H1 (cell line): ENCODE results near the gene SLCO4A1. TPM values are rescaled to one million over a fixed set of nuclear protein-coding genes. Genes with fewer than 3 reads are reported as not detected.

ENCODE experiments used
- ASH2L ChIP-seq: fragments of 200-600, 300-600 bp; sonication (generic); IDR thresholded peaks from one replicate; pipeline ENCODE4 v1.7.1; 2017; ENCODE audit warnings: low read length
- BCL11A ChIP-seq, 2 experiments: IDR thresholded peaks; one replicate each; pipeline ENCODE4 v1.6.1; 2011; ENCODE audit warnings: low read depth in 2 of 2, low read length in 2 of 2, mild to moderate bottlenecking in 2 of 2
- CTBP2 ChIP-seq: IDR thresholded peaks from 2 replicates; pipeline ENCODE4 v1.7.0; 2011; ENCODE audit warnings: borderline replicate concordance, mild to moderate bottlenecking, moderate library complexity, mixed read lengths, low read length; ENCODE audit not compliant: insufficient read depth, insufficient read length
- CTCF ChIP-seq, 3 experiments: IDR thresholded peaks; 1 replicate in 2 of 3; 2 replicates in 1 of 3; pipeline versions ENCODE4 v1.5.1 to v1.6.1; 2011; ENCODE audit warnings: low read length in 3 of 3, mild to moderate bottlenecking in 3 of 3, inconsistent platforms in 2 of 3, low read depth in 1 of 3, moderate library complexity in 1 of 3; ENCODE audit not compliant: insufficient read depth in 1 of 3; ENCODE audit errors: control extremely low read depth in 1 of 3
- EGR1 ChIP-seq: IDR thresholded peaks from 2 replicates; pipeline ENCODE4 v1.6.1; 2011; ENCODE audit warnings: low read depth, low read length, borderline replicate concordance
- HDAC2 ChIP-seq, 2 experiments: fragments of 300-600 bp in 1 of 2; sonication (generic) in 1 of 2; IDR thresholded peaks; 2 replicates each; pipeline ENCODE4 v1.6.1; 2011 to 2012; ENCODE audit warnings: low read depth in 2 of 2, low read length in 2 of 2, mild to moderate bottlenecking in 2 of 2, moderate library complexity in 2 of 2, borderline replicate concordance in 1 of 2, inconsistent platforms in 1 of 2
- USF2 ChIP-seq: IDR thresholded peaks from 2 replicates; pipeline ENCODE4 v1.6.1; 2011; ENCODE audit warnings: low read length, improper control_type of control experiment
- polyA plus RNA-seq, 7 experiments: library from polyadenylated mRNA; depleted of rRNA in 3 of 7; stranded (reverse) in 5 of 7; unstranded in 2 of 7; fragments of >200 nt in 5 of 7; fragments of 200-250 nt in 2 of 7; gene quantifications; 1 replicate in 5 of 7; 2 replicates in 1 of 7; 4 replicates in 1 of 7; pipeline versions ENCODE4 v1.2.1 to v1.2.3, GENCODE V29; 2011 to 2013; ENCODE audit warnings: missing spikeins in 2 of 7, mixed read lengths in 2 of 7
- total RNA-seq: library from RNA; stranded (reverse); fragmentation: NEBNext Ultra II Directional; extraction: Animal tissue kit (Norgen Biotek cat#: 25700); gene quantifications from 2 replicates; pipeline ENCODE4 v1.2.1, GENCODE V29; 2021

SLCO4A1 gene
- total and polyA plus RNA-seq, 2 of the 8 experiments (the other 6 are each of a cell fraction or from before 2014, with no cell fraction given): 10.5 to 18.5 TPM

DNA sequence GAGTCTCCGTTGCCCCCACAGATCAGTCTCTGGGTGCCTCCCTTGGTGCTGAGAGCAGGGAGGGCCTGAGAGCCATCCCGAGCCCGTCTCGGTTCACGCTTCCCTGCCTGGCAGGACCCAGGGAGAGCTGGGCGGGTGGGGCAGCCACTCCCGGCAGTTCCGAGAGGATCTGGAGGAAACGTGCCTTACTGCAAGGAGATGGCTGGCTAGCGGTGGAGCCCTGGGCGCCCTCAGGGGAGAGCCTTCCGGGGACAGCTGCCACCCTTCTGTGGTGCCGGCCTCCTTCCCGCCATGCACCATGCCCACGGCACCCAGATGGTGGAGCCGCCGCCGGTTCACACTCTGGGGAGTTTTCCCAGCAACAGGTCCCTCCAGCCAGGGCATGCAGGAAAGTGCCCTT, 45.8 kb upstream of the SLCO4A1 start (continued):
- no peak for TF ChIP-seq CTBP2
- TF ChIP-seq ASH2L: no peak
- TF ChIP-seq EGR1: no peak
- no peak for TF ChIP-seq BCL11A (IDR thresholded peaks at IDR 0.05; ENCODE audit: low read depth in 2 of 2, low read length in 2 of 2)
- no peak for TF ChIP-seq USF2
- TF ChIP-seq CTCF (IDR thresholded peaks at IDR 0.05; ENCODE audit: control extremely low read depth in 1 of 3, insufficient read depth in 1 of 3, low read depth in 1 of 3, low read length in 3 of 3): no peak
- TF ChIP-seq HDAC2 (IDR thresholded peaks at IDR 0.05; ENCODE audit: borderline replicate concordance in 1 of 2, low read depth in 2 of 2, low read length in 2 of 2): no peak
